WTC11 (cell line): ENCODE data around the gene PDPN. TPM values are rescaled to one million over a fixed set of nuclear protein-coding genes. Genes with fewer than 3 reads are reported as not detected.

Source experiments
- ATAC-seq: fragments of 200-7000 bp; cut with Tn5 transposase; 2 replicates; pipeline ENCODE4 v1.10.0; 2021; ENCODE audit warnings: mild to moderate bottlenecking, moderate library complexity
- CTCF ChIA-PET: fragments of 300-600 bp; sonication (Branson Sonifier 250); formaldehyde crosslinking; loops from one replicate; lab custom pipeline; 2021; ENCODE audit warnings: antibody characterized with exemption; lab: Charles Lee
- POLR2A ChIA-PET: fragments of 350-600 bp; sonication (Branson Sonifier 250); formaldehyde crosslinking; loops from one replicate; lab custom pipeline; 2021; ENCODE audit warnings: antibody characterized with exemption; lab: Charles Lee
- DNase-seq: peaks from one replicate; pipeline ENCODE4 v3.0.0; 2021; ENCODE audit warnings: low spot score
- H3K27ac Mint-ChIP-seq: 2 replicates; pipeline ENCODE4 v1.8.0; 2021; ENCODE audit warnings: mixed read lengths
- H3K27me3 Mint-ChIP-seq: 2 replicates; pipeline ENCODE4 v1.8.0; 2021; ENCODE audit warnings: low read depth, mild to moderate bottlenecking, moderate library complexity, mixed read lengths
- H3K36me3 Mint-ChIP-seq: 2 replicates; pipeline ENCODE4 v1.8.0; 2021; ENCODE audit warnings: mixed read lengths
- H3K4me1 Mint-ChIP-seq: 2 replicates; pipeline ENCODE4 v1.8.0; 2022; ENCODE audit warnings: mixed read lengths
- H3K4me3 Mint-ChIP-seq: 2 replicates; pipeline ENCODE4 v1.8.0; 2021; ENCODE audit warnings: mild to moderate bottlenecking, moderate library complexity, mixed read lengths
- H3K9me3 Mint-ChIP-seq: 2 replicates; pipeline ENCODE4 v1.8.0; 2021; ENCODE audit warnings: mixed read lengths
- ATF1 ChIP-seq: sonication (generic); formaldehyde crosslinking; IDR thresholded peaks from 2 replicates; pipeline ENCODE4 v1.8.1; 2023; ENCODE audit warnings: mild to moderate bottlenecking, moderate library complexity, missing genetic modification reagents
- ATF6 ChIP-seq: sonication (generic); formaldehyde crosslinking; IDR thresholded peaks from 2 replicates; pipeline ENCODE4 v1.8.1; 2023; ENCODE audit warnings: mild to moderate bottlenecking, missing genetic modification reagents
- CBFB ChIP-seq: sonication (generic); formaldehyde crosslinking; IDR thresholded peaks from 2 replicates; pipeline ENCODE4 v1.8.1; 2022; ENCODE audit warnings: mild to moderate bottlenecking, low read depth, missing genetic modification reagents
- ELF4 ChIP-seq: sonication (generic); formaldehyde crosslinking; IDR thresholded peaks from 2 replicates; pipeline ENCODE4 v1.8.1; 2022; ENCODE audit warnings: low read depth, mild to moderate bottlenecking, moderate library complexity, missing genetic modification reagents
- EMX1 ChIP-seq: fragments of 250-450 bp; sonication (Bioruptor Pico); IDR thresholded peaks from 2 replicates; pipeline ENCODE4 v1.8.0; 2021; ENCODE audit warnings: mild to moderate bottlenecking
- ERG ChIP-seq: fragments of 250-450 bp; sonication (Bioruptor Pico); IDR thresholded peaks from 2 replicates; pipeline ENCODE4 v1.8.0; 2021; ENCODE audit warnings: mild to moderate bottlenecking
- FOXJ3 ChIP-seq: sonication (generic); formaldehyde crosslinking; IDR thresholded peaks from 2 replicates; pipeline ENCODE4 v1.9.0; 2021; ENCODE audit warnings: missing genetic modification reagents, mild to moderate bottlenecking, borderline replicate concordance
- GABPB1 ChIP-seq: sonication (generic); formaldehyde crosslinking; IDR thresholded peaks from 2 replicates; pipeline ENCODE4 v1.8.1; 2023; ENCODE audit warnings: mild to moderate bottlenecking, missing genetic modification reagents
- NR2C2 ChIP-seq: sonication (generic); formaldehyde crosslinking; IDR thresholded peaks from 2 replicates; pipeline ENCODE4 v1.8.0; 2022; ENCODE audit warnings: mild to moderate bottlenecking, missing genetic modification reagents
- OVOL2 ChIP-seq: fragments of 250-450 bp; sonication (Bioruptor Pico); IDR thresholded peaks from 2 replicates; pipeline ENCODE4 v1.9.0; 2021; ENCODE audit warnings: mild to moderate bottlenecking, borderline replicate concordance
- RORB ChIP-seq: fragments of 250-450 bp; sonication (Bioruptor Pico); IDR thresholded peaks from 2 replicates; pipeline ENCODE4 v1.9.0; 2021; ENCODE audit warnings: mild to moderate bottlenecking
- SMAD4 ChIP-seq: sonication (generic); formaldehyde crosslinking; IDR thresholded peaks from 2 replicates; pipeline ENCODE4 v1.8.0; 2022; ENCODE audit warnings: mild to moderate bottlenecking, missing genetic modification reagents
- USF1 ChIP-seq: sonication (generic); formaldehyde crosslinking; IDR thresholded peaks from 2 replicates; pipeline ENCODE4 v1.8.0; 2022; ENCODE audit warnings: mild to moderate bottlenecking, missing genetic modification reagents
- ZNF281 ChIP-seq: sonication (generic); formaldehyde crosslinking; IDR thresholded peaks from 2 replicates; pipeline ENCODE4 v1.8.0; 2023; ENCODE audit warnings: mild to moderate bottlenecking, missing genetic modification reagents
- ZNF396 ChIP-seq: fragments of 250-450 bp; sonication (Bioruptor Pico); IDR thresholded peaks from 2 replicates; pipeline ENCODE4 v1.8.0; 2021; ENCODE audit warnings: mild to moderate bottlenecking, moderate library complexity, borderline replicate concordance
- ZNF416 ChIP-seq: fragments of 250-450 bp; sonication (Bioruptor Pico); IDR thresholded peaks from 2 replicates; pipeline ENCODE4 v1.9.0; 2021; ENCODE audit warnings: mild to moderate bottlenecking, inconsistent platforms
- ZNF423 ChIP-seq: fragments of 250-450 bp; sonication (Bioruptor Pico); IDR thresholded peaks from 2 replicates; pipeline ENCODE4 v2.1.2; 2022; ENCODE audit warnings: mild to moderate bottlenecking, moderate library complexity
- total RNA-seq: library from RNA; stranded (reverse); gene quantifications from 3 replicates; pipeline ENCODE4 v1.2.3, GENCODE V29; 2021
- TF ChIP-seq, protein P1 (sequence below): fragments of 200-600 bp; IDR thresholded peaks from 2 replicates; pipeline ENCODE4 v1.8.0; 2022; ENCODE audit warnings: antibody characterized with exemption
- TF ChIP-seq, protein P2 (sequence below): sonication (generic); formaldehyde crosslinking; conservative IDR thresholded peaks from 2 replicates; pipeline ENCODE4 v1.8.1; 2022; ENCODE audit warnings: mild to moderate bottlenecking, missing genetic modification reagents

The PDPN gene
- total RNA-seq, 1 experiment from 2014 or later, result 158 TPM

- TF ChIP-seq ELF4 (CRISPR knock-in tag) (no peak), ZNF396 (CRISPR knock-in tag) (no peak)
- TF ChIP-seq, all 79 proteins: peak for 0
These were observed 44.6 kb downstream of the PDPN start (continued) for GRCh38 chr1:13628218-13628617.

GRCh38 chr1:13628711-13629110, 45.1 kb downstream of the PDPN start:
- DNase-seq, result no peak
- peaks cover 3% of the 10 kb centered on the region; the same call in 1 of the 2 replicates for H3K27me3 Mint-ChIP-seq
- H3K27ac Mint-ChIP-seq, result no peak overlapping the region
- H3K36me3 Mint-ChIP-seq, result peaks cover 29% of the 10 kb centered on the region
- TF ChIP-seq ZNF416 (CRISPR knock-in tag), result no peak
- TF ChIP-seq NR2C2 (CRISPR knock-in tag), result no peak
- TF ChIP-seq FOXJ3 (CRISPR knock-in tag), result no peak
- no peak for TF ChIP-seq GABPB1
- TF ChIP-seq CBFB, result no peak
- TF ChIP-seq, protein P1, sequence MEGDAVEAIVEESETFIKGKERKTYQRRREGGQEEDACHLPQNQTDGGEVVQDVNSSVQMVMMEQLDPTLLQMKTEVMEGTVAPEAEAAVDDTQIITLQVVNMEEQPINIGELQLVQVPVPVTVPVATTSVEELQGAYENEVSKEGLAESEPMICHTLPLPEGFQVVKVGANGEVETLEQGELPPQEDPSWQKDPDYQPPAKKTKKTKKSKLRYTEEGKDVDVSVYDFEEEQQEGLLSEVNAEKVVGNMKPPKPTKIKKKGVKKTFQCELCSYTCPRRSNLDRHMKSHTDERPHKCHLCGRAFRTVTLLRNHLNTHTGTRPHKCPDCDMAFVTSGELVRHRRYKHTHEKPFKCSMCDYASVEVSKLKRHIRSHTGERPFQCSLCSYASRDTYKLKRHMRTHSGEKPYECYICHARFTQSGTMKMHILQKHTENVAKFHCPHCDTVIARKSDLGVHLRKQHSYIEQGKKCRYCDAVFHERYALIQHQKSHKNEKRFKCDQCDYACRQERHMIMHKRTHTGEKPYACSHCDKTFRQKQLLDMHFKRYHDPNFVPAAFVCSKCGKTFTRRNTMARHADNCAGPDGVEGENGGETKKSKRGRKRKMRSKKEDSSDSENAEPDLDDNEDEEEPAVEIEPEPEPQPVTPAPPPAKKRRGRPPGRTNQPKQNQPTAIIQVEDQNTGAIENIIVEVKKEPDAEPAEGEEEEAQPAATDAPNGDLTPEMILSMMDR, result no peak
- TF ChIP-seq, protein P2, sequence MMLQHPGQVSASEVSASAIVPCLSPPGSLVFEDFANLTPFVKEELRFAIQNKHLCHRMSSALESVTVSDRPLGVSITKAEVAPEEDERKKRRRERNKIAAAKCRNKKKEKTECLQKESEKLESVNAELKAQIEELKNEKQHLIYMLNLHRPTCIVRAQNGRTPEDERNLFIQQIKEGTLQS (CRISPR knock-in tag), result no peak
- TF ChIP-seq OVOL2 (CRISPR knock-in tag), result no peak
- no peak for TF ChIP-seq ATF1 (CRISPR knock-in tag)
- TF ChIP-seq RORB (CRISPR knock-in tag), result no peak
- TF ChIP-seq ELF4 (CRISPR knock-in tag), result no peak
- no peak for TF ChIP-seq USF1 (CRISPR knock-in tag)
- no peak for TF ChIP-seq ZNF281 (CRISPR knock-in tag)
- TF ChIP-seq ERG (CRISPR knock-in tag), result no peak
- TF ChIP-seq ZNF423 (CRISPR knock-in tag), result no peak
- no peak for TF ChIP-seq SMAD4
- no peak for TF ChIP-seq ATF6 (CRISPR knock-in tag)
- TF ChIP-seq EMX1 (CRISPR knock-in tag), result no peak
- TF ChIP-seq, all 79 proteins: peak for 0
- ATAC-seq, result no peak
- Mint-ChIP-seq H3K9me3 (peaks cover 38% of the 10 kb centered on the region), H3K4me3 (no peak overlapping the region), H3K4me1 (no peaks in the 10 kb centered on the region)
- POLR2A ChIA-PET, result no interaction called here
- CTCF ChIA-PET, result no interaction called here
